IPS-NIHi7 (cell line): ENCODE data around the gene KDM6A.
"Not testable (repeated sequence)": the region's sequence is repeated elsewhere in the genome, so short reads cannot be mapped to it uniquely, and the experiment has no call there.

Source experiments
- DNase-seq: peaks from one replicate; pipeline ENCODE4 v3.0.0; 2012; ENCODE audit warnings: mixed read lengths; ENCODE audit errors: extremely low spot score

KDM6A gene

GRCh38 chrX:44922980-44923379, 50.0 kb downstream of the KDM6A start:
- DNase-seq = no peak

GRCh38 chrX:44927398-44927797, 54.4 kb downstream of the KDM6A start:
- DNase-seq = no peak

- no peak for DNase-seq
Measured at GRCh38 chrX:44931441-44931973, 58.5 kb downstream of the KDM6A start.

- DNase-seq = no peak
Measured at GRCh38 chrX:44935172-44935571, 62.2 kb downstream of the KDM6A start.

- DNase-seq = peak; percentile 7
Measured at GRCh38 chrX:44935640-44936039, 62.7 kb downstream of the KDM6A start.

- no peak for DNase-seq
Measured at GRCh38 chrX:44937606-44938005, 64.6 kb downstream of the KDM6A start.

GRCh38 chrX:44938111-44938510, 65.1 kb downstream of the KDM6A start:
- no peak for DNase-seq

- DNase-seq = not testable (repeated sequence)
Measured at GRCh38 chrX:44940541-44940940, 67.6 kb downstream of the KDM6A start.

GRCh38 chrX:44943007-44943406, 70.0 kb downstream of the KDM6A start:
- DNase-seq = no peak

GRCh38 chrX:44944894-44945293, 71.9 kb downstream of the KDM6A start:
- no peak for DNase-seq

GRCh38 chrX:44945736-44946135, 72.7 kb downstream of the KDM6A start:
- DNase-seq = no peak

- no peak for DNase-seq
Measured at GRCh38 chrX:44946771-44947170, 73.8 kb downstream of the KDM6A start.

- DNase-seq = no peak
Measured at GRCh38 chrX:44947995-44948394, 75.0 kb downstream of the KDM6A start.

- DNase-seq = no peak
Measured at GRCh38 chrX:44948406-44948805, 75.4 kb downstream of the KDM6A start.

GRCh38 chrX:44949125-44949524, 76.1 kb downstream of the KDM6A start:
- DNase-seq = no peak

- DNase-seq = not testable (repeated sequence)
Measured at GRCh38 chrX:44950471-44951366, 77.7 kb downstream of the KDM6A start.

- no peak for DNase-seq
Measured at GRCh38 chrX:44951572-44952067, 78.6 kb downstream of the KDM6A start.

GRCh38 chrX:44952329-44953027, 79.5 kb downstream of the KDM6A start:
- DNase-seq = no peak

- DNase-seq = no peak
Measured at GRCh38 chrX:44953734-44954502, 80.9 kb downstream of the KDM6A start.

- DNase-seq = no peak
Measured at GRCh38 chrX:44954562-44954961, 81.6 kb downstream of the KDM6A start.

- no peak for DNase-seq
Measured at GRCh38 chrX:44957848-44958247, 84.9 kb downstream of the KDM6A start.

- no peak for DNase-seq
Measured at GRCh38 chrX:44958480-44958879, 85.5 kb downstream of the KDM6A start.
